NT2/D1 (cell line): ENCODE measurements around the gene TIE1.

ENCODE experiments used
- DNase-seq: peaks from one replicate; pipeline ENCODE4 v3.0.0-alpha.2; 2011; ENCODE audit warnings: low read depth, low spot score
- H3K27me3 ChIP-seq: 2 replicates; pipeline ENCODE4 v1.6.0; 2011; ENCODE audit warnings: mild to moderate bottlenecking; ENCODE audit not compliant: insufficient read length, insufficient read depth
- H3K36me3 ChIP-seq: 2 replicates; pipeline ENCODE4 v1.6.1; 2011; ENCODE audit warnings: mild to moderate bottlenecking, low read length, mixed read lengths; ENCODE audit not compliant: insufficient read depth, insufficient read length
- H3K4me1 ChIP-seq: 2 replicates; pipeline ENCODE4 v1.5.1; 2011; ENCODE audit not compliant: insufficient read depth, insufficient read length
- H3K4me3 ChIP-seq: 2 replicates; pipeline ENCODE4 v1.5.1; 2011; ENCODE audit warnings: low read depth; ENCODE audit not compliant: insufficient read length
- H3K9ac ChIP-seq: 2 replicates; pipeline ENCODE4 v1.6.0; 2011; ENCODE audit warnings: low read depth; ENCODE audit not compliant: insufficient read length
- H3K9me3 ChIP-seq: 2 replicates; pipeline ENCODE4 v1.5.1; 2011; ENCODE audit warnings: mild to moderate bottlenecking, low read length; ENCODE audit not compliant: insufficient read depth
- SUZ12 ChIP-seq: IDR thresholded peaks from 2 replicates; pipeline ENCODE4 v1.6.1; 2011; ENCODE audit not compliant: insufficient read length, insufficient read depth; ENCODE audit errors: extremely low read depth
- YY1 ChIP-seq: IDR thresholded peaks from 2 replicates; pipeline ENCODE4 v1.6.1; 2011; ENCODE audit not compliant: insufficient read length, insufficient read depth
- ZNF274 ChIP-seq: IDR thresholded peaks from 2 replicates; pipeline ENCODE4 v1.6.1; 2011; ENCODE audit warnings: mild to moderate bottlenecking, low read depth, low read length

TIE1 gene

GRCh38 chr1:43311521-43311920 is 10.7 kb downstream of the TIE1 start:
- DNase-seq: no peak
- Histone ChIP-seq H3K9ac (no peak overlapping the region), H3K4me1 (peaks cover 3% of the 10 kb centered on the region), H3K9me3 (no peaks in the 10 kb centered on the region), H3K4me3 (no peak overlapping the region), H3K27me3 (no peaks in the 10 kb centered on the region), H3K36me3 (no peaks in the 10 kb centered on the region)
- TF ChIP-seq SUZ12 (no peak), ZNF274 (no peak), YY1 (no peak)

DNA sequence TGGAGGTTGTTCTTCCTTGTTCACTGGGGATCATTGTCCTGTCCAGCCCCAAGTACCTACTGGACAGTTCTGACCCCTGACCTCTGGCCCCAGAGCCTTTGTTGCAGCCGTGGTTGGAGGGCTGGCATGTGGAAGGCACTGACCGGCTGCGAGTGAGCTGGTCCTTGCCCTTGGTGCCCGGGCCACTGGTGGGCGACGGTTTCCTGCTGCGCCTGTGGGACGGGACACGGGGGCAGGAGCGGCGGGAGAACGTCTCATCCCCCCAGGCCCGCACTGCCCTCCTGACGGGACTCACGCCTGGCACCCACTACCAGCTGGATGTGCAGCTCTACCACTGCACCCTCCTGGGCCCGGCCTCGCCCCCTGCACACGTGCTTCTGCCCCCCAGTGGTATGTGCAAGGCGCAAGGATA is 11.4 kb downstream of the TIE1 start:
- no peak overlapping the region for H3K9ac ChIP-seq
- no peaks in the 10 kb centered on the region for H3K36me3 ChIP-seq
- H3K4me1 ChIP-seq: peaks cover 3% of the 10 kb centered on the region
- no peak for DNase-seq
- TF ChIP-seq SUZ12: no peak
- no peak for TF ChIP-seq ZNF274
- no peak for TF ChIP-seq YY1
- H3K9me3 ChIP-seq: no peaks in the 10 kb centered on the region
- H3K27me3 ChIP-seq: no peaks in the 10 kb centered on the region
- H3K4me3 ChIP-seq: no peak overlapping the region

DNA sequence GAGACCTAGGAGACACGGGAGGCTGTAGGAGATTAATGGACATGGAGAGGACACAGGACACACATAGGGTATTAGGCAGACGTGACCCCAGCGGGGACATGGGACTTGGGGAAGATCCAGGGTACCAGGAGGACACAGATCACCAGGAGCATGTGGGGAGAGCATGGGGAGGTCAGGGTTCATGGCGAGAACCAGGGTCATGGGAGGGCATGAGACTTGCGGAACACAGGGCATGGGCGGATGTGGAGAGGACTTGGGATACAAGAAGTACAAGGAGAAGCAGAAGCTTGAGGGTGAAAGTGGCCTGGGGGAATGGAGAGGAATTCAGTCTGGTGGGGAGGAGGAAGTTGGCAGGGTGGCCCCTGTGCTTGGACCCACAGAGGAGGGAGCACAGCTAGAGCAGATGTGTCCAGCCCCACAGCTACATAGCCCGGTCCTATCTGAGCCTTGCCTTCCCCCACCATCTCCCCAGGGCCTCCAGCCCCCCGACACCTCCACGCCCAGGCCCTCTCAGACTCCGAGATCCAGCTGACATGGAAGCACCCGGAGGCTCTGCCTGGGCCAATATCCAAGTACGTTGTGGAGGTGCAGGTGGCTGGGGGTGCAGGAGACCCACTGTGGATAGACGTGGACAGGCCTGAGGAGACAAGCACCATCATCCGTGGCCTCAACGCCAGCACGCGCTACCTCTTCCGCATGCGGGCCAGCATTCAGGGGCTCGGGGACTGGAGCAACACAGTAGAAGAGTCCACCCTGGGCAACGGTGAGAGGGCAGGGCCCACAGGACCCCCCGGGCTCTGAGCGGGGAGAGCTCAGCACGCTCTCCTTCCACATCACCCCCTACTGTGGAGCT is 12.1 kb downstream of the TIE1 start:
- Histone ChIP-seq H3K4me3 (no peak overlapping the region), H3K4me1 (peaks cover 3% of the 10 kb centered on the region), H3K27me3 (no peaks in the 10 kb centered on the region), H3K9ac (no peak overlapping the region), H3K36me3 (no peaks in the 10 kb centered on the region), H3K9me3 (no peaks in the 10 kb centered on the region)
- no peak for DNase-seq
- TF ChIP-seq SUZ12: no peak
- TF ChIP-seq ZNF274: no peak
- TF ChIP-seq YY1: no peak

- H3K4me3 ChIP-seq: no peak overlapping the region
- H3K9ac ChIP-seq: no peak overlapping the region
- H3K27me3 ChIP-seq: no peaks in the 10 kb centered on the region
- H3K4me1 ChIP-seq: peaks cover 8% of the 10 kb centered on the region
- DNase-seq: no peak
- H3K9me3 ChIP-seq: no peaks in the 10 kb centered on the region
- H3K36me3 ChIP-seq: no peaks in the 10 kb centered on the region
- TF ChIP-seq SUZ12 (no peak), ZNF274 (no peak)
Observed at GRCh38 chr1:43313771-43314170, 13.0 kb downstream of the TIE1 start.

- TF ChIP-seq YY1 (no peak), SUZ12 (no peak), ZNF274 (no peak)
- H3K4me1 ChIP-seq: peaks cover 8% of the 10 kb centered on the region
- H3K4me3 ChIP-seq: no peak overlapping the region
- no peak for DNase-seq
- H3K9ac ChIP-seq: no peak overlapping the region
- no peaks in the 10 kb centered on the region for H3K9me3 ChIP-seq
- H3K36me3 ChIP-seq: no peaks in the 10 kb centered on the region
- H3K27me3 ChIP-seq: no peaks in the 10 kb centered on the region
Observed at GRCh38 chr1:43314233-43314632, 13.5 kb downstream of the TIE1 start.

GRCh38 chr1:43315481-43315880 is 14.7 kb downstream of the TIE1 start:
- no peak for TF ChIP-seq SUZ12
- no peak for TF ChIP-seq ZNF274
- no peaks in the 10 kb centered on the region for H3K9me3 ChIP-seq
- no peaks in the 10 kb centered on the region for H3K36me3 ChIP-seq
- DNase-seq: no peak
- H3K27me3 ChIP-seq: no peaks in the 10 kb centered on the region
- H3K4me1 ChIP-seq: peaks cover 8% of the 10 kb centered on the region
- no peak overlapping the region for H3K4me3 ChIP-seq
- H3K9ac ChIP-seq: no peak overlapping the region

DNA sequence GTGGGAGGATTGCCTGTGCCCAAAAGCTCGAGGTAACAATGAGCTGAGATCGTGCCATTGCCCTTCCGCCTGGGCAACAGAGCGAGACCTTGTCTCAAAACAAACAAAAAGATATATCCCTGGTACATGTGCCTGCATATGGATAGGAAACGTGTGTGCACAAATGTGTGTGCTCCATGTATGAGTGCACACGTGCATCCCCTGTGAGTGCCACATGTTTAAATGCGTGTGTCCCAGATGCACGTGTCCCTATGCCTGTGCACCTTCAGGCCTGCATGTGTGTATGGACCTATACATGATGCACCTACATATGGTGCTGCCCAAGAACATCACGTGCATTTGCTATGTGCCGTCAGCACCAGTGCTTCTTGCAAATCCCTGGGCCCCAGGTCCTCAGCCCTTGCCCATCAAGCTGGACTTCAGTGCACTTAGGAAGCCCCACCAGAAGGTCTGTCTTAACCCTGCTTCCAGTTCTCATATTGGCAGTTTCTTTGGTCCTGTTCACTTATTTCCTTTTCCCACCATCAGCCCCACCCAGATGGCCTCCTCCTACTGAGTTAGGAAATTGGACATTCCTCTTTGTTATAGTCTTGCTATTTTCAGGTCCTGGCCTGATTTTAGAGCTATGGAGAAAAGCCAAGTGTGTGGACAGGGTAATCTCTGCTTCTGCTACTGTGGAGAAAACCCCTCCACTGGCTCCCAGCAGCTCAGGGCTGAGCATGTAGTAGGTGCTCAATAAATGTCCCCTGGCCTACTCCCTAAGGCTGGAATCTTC is 15.4 kb downstream of the TIE1 start:
- Histone ChIP-seq H3K4me1 (peaks cover 10% of the 10 kb centered on the region), H3K27me3 (no peaks in the 10 kb centered on the region), H3K9ac (no peak overlapping the region), H3K36me3 (no peaks in the 10 kb centered on the region), H3K4me3 (no peak overlapping the region), H3K9me3 (no peaks in the 10 kb centered on the region)
- no peak for TF ChIP-seq SUZ12
- no peak for TF ChIP-seq ZNF274
- TF ChIP-seq YY1: no peak
- DNase-seq: no peak
